MV-4-11 (cell line): ENCODE measurements around the gene NAA16.
A peak's percentile ranks its signal among the peaks of the same experiment; 100 is the strongest.
"Not testable (repeated sequence)": the region's sequence is repeated elsewhere in the genome, so short reads cannot be mapped to it uniquely, and the experiment has no call there.

Source experiments
- DNase-seq: peaks from one replicate; lab custom pipeline; 2025; lab: John Stamatoyannopoulos, UW

Gene NAA16

DNA sequence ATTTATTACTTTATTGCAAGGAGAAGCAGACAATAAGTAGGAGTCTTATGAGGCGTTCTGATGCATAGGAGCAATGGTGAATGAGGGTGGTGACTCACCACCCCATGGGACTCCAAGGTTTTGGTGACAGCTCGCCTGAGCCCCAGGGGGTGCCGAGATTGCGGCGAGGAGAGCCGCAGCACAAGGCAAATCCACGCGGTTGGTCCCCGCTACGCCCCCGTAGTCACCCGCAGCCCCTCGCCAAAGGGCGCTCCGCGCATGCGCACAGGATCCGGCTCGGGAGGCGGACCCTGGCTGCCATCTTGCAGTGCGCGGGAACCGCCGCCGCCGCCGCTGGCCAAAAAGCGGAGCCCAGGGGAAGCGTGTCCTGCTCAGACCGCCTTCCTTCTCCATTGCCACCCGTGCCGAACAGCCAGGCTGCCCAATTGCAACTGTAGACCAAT, at the start of gene NAA16:
TSS of gene NAA16 (plus strand) at position 305 of the 443 bp plus-strand sequence. CDS start 262 bp downstream, outside the sequence.
- DNase-seq = peak; percentile 83

DNA sequence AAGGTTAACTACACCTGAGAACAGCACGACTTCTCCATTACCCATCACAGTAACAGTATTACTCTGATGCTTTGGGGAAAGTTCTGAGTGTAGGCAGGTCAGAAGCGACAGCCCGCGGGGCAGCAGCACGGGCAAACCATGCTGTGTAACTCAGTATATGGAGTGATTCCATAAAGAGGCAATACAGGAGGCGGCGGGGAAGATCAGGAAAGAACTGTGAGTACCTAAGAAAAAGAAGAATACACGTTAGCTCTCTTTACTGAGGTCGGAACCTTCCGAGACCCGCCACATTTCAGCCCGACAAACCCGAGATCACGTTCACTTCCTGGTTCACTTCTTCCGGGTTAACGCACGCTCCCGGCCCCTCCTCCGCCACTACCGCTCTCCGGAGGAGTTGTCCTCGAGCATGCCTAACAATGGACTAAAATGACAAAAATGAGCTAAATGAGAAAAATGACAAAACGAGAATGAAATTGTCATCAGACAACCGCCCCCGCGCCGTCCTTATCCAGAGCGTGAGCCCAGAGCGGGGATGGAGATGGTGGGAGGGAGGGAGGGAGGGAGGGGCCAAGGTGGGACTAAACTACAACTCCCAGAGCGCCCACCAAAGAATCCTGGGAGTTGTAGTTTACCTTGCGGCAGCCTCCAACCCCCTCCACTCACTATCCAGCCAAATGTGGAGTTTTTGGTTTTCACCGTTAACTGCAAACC, 47.7 kb upstream of the NAA16 start, which contains the start of gene MTRF1:
TSS of gene MTRF1 (minus strand) at position 316 of the 711 bp plus-strand sequence. CDS start 2,669 bp downstream, outside the sequence.
- DNase-seq = peak; percentile 75

DNA sequence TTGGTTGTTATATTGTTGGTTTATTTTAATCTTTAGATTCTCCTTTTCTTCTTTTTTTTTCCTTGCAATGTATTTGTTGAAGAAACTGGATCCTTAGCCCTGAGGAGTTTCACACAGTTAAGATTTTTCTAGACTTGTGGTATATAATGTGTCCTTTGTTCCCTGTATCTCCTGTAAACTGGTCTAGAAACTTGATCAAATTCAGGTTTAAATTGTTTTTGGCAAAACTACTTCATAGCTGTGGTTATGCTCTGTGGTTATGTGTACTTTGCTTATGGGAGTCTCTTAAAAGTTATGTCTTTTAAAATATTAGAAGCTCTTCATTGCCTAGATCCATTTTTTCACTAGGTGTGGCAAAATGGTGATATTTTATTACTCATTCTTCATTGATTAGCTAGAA, 44.0 kb upstream of the NAA16 start:
- DNase-seq = no peak

DNA sequence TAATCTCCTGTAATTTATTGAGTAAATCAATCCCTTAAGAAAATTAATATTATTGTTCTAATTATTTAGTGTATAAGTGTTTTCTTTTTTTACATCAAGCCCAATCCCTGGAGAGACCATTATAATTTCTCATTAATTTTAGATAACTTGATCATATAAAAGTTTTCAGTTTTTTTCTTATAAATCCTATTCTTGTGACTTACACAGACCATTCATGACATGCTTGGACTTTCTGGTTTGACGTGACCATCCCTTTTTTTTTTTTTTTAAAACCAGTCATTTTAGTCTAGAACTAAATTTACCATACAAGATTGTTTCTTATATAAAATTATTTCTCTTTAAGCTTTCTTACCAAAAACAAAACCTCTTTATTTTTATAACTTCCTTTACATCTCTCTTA, 42.3 kb upstream of the NAA16 start:
- DNase-seq = peak; percentile 32

DNA sequence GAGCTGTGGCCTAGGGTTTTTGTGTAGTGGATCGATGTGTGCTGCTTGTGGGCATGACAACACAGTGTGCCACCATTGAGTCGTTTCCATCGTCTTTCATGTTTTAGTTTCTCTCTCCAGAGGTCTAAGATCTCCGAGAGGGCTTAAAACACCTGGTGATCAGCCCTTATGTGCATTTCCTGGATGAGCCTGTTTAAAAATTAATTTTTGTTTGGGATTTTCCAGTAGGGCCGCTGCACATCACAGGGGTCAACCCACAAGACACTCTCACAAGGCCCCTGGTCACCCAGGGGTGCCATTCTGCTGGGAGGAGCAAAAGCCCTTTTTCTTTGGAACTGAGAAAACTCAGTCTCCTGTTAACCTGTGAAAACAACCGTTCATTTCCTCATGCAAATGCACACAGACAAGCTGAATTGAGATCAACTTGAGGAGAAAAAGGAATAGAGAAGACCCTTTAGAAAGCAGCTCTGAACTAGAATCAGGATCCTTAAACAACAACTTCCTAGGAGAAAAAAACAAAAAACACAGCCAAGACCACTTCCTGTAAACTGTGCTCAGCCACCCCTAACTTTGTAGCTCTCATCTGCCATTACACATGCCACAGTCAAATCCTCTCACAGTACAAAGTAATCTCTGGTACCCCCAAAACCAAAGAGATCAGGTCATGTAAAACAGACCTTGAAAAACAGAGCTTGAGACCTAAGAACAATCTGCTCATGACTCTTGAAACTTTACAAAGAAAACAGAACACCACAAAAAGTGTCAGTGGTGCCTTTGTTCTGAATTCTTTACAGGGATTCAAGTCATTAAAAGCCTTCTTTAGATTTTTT, 39.4 kb upstream of the NAA16 start:
- DNase-seq = no peak

DNA sequence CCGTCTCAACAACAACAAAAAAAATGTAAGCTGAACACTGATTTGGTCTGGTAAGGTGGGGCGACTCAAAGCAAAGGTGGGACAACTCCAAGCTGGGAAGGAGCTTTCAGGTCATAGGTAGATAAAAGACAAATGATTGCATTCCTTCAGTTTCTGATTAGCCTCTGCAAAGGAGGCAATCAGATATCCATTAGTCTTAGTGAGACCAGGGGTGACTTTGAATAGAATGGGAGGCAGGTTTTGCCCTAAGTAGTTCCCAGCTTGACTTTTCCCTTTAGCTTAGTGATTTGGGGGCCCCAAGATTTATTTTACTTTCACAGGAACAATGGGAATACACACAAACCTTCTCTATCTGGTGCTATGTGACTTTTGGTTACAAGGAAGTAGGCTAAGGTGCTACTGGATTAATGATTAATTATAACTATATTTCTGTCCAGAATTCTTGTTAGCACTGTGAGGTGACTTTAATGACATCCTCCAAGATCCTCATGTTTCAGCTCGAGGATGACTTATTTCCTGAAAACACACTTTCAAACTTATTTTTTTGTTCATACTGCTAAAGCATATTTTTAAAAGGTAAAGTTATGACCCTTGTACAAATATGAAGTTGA, 37.1 kb upstream of the NAA16 start:
- no peak for DNase-seq

DNA sequence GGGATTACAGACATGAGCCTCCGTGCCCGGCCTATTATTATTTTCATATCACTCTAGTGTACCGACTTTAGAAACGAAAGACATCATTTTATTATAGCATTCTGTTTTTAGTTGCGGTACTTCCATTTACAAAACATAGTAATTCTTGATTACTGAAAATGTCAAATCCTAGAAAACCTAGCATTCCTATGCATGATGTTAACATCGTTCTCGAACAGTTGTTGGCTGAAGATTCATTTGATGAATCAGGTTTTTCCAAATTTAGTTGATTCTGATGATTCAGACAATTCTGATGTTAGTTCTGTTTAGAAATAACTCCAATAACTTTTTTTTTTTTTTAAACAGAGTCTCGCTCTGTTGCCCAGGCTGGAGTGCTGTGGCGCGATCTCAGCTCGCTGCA, 36.2 kb upstream of the NAA16 start:
- no peak for DNase-seq

DNA sequence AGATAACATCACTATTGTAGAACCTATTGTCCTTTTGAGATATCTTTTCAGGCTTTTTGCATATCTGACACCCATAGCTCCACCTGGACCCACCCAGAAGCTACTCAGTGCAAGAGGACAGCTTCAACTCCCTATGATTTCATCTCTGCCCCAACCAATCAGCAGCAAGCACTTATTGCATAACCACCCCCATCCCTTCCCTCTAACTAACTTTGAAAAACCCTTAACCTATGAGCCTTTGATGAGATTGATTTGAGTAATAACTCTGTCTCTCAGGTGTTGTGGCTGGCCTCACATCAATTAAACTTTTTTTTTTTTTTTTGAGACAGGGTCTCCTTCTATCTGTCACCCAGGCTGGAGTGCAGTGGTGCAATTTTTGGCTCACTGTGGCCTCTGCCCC, 34.2 kb upstream of the NAA16 start:
- no peak for DNase-seq

DNA sequence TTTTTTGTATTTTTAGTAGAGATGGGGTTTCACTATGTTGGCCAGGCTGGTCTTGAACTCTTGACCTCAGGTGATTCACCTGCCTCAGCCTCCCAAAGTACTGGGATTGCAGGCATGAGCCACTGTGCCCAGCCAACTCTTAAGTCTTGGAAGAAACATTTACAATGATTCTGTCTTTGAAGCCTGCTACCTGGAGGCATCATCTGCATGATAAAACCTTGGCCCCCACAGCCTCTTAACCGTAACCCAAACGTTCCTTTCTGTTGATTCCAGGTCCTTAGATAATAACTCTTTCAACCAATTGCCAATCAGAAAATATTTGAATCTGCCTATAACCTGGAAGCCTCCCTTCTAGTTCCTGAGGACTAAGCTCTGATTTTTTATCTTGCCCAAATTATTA, 31.9 kb upstream of the NAA16 start:
- not testable (repeated sequence) for DNase-seq

DNA sequence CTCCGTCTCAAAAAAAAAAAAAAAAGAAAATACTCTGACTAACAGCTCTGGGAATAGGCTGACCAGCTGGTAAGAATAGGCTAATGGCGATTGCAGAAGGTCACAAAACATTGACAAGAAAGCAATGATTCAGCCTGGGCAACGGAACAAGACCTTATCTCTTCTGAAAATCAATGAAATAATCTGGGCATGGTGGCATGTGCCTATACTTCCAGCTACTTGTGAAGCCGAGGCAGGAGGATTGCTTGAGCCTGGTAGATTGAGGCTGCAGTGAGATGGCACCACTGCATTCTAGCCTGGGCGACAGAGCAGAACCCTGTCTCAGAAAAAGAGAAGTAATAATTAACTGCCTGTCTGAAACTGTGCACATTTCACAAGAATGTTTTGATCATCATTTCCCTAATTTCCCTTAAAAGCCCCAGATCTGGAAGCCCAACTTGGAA, 28.9 kb upstream of the NAA16 start:
- DNase-seq = peak; percentile 87

DNA sequence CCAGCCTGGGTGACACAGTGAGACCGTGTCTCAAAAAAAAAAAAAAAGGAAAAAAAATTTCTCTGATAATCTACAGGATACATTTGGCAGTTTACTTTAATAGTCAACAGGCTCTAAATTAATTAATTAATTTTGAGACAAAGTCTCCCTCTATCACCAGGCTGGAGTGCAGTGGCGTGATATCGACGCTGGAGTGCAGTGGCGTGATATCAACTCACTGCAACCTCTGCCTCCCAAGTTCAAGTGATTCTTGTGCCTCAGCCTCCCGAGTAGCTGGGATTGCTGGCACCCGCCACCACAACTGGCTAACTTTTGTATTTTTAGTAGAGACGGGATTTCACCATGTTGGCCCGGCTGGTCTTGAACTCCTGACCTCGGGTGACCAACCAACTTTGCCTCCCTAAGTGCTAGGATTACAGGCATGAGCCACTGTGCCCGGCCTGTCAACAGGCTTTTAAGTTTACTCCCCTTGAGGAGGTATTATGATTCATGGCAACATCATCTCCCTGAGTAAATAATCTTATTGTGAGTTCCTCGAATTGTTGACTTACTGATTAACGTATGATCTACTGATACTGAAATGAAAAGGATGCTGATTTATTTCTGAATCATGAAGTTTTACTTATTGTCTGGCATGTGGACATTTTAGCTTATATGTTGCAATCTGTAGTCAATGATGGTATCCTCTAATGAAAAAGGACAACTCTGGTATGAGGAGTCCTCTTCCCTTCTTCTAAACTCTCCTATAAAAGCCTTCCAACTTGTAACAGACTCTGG, 26.4 kb upstream of the NAA16 start:
- DNase-seq = no peak

DNA sequence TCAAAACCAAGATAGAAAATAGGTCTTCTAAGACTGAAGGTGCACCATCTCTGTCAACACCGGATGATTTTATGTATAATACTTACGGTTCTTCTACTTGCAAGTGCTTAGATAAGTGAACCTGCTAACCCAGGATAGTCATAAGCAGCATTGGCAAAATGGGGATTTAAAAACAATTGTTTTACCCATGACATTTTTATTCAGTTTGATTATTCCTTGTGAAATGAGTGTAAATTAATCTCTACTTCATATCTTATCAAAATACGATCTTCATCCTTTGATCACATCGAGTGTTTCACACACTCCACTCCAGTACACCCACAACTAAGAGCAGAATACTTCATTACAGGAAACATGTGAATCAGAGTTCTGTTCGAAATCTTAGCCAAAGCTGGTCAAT, 24.7 kb upstream of the NAA16 start:
- no peak for DNase-seq

DNA sequence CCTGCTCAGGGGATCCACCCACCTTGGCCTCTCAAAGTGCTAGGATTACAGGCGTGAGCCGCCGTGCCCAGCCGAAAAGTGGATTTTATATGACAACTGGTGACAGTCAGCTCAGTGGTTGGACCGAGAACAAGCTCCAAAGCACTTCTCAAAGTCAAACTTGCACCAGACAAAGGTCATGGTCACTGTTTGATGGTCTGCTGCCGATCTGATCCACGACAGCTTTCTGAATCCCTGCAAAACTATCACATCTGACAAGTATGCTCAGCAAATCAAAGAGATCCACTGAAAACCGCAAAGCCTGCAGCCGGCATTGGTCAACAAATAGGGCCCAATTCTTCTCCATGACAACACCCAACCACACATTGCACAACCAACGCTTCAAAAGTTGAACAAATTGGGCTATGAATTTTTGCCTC, 21.6 kb upstream of the NAA16 start:
- peak; percentile 90 for DNase-seq

DNA sequence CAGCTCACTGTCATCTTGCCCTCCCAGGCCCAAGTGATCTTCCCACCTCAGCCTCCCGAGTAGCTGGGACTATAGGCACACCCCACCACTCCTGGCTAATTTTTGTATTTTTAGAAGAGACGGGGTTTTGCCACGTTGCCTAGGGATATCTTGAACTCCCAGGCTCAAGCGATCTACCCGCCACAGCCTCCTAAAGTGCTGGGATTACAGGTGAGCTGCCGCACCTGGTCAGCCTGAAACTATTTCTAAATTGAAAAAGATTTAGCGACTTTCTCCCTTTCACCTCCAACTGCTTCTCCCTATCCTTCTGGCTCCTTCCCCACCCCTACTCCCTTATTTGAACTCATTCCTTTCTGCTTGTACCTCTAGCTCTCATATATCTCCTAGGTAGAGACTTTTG, 19.8 kb upstream of the NAA16 start:
- no peak for DNase-seq

DNA sequence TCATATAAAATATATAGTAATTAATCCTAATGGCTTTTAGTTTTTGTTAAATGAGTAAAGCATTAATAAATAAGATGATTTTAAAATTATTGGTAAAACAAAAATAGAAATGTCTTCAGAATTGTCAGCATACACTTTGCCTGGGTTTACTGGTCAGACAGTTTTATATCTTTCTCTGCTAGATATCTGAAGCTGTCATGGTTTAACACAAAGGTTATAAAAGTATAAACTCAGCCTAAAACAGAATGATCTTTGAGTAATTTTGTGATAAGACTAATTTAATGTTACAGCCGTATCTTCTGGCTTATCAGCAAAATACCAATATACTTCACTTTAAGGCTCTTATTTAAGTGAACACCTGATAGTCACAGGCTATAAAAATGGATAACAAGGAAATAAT, 17.8 kb upstream of the NAA16 start:
- no peak for DNase-seq

DNA sequence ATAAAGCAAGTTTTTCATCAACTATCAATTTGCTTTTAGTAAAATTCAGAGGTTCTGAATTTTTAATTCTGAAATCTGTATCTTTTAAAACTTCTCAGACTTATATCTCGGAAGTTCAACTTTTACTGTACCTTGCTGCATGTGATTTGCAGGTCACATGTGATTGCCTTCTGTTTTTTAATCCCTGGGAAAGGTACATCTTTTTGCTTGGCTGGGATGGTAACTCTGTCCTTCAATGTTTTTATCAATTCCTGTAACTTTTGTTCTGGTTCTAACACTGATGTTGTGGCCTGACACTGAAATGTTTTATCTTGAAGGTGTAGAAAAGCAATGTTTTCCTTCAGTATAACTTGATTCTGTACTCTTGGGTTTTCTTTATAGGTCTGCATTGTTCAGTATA, 16.2 kb upstream of the NAA16 start:
- no peak for DNase-seq

DNA sequence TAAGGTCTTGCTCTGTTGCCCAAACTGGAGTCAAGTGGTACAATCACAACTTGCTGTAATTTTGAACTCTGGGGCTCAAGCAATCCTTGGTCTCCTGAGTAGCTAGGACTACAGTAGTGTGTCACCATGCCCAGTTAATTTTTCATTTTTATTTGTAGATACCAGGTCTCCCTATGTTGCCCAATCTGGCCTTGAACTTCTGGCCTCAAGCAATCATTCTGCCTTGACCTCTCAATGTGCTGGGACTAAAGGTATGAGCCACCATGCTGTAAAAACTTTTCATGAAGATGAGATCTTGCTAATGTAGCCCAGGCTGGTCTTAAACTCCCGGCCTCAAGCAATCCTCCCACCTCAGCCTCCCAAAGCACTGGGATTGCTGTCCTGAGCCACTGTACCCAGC, 15.1 kb upstream of the NAA16 start:
- no peak for DNase-seq

DNA sequence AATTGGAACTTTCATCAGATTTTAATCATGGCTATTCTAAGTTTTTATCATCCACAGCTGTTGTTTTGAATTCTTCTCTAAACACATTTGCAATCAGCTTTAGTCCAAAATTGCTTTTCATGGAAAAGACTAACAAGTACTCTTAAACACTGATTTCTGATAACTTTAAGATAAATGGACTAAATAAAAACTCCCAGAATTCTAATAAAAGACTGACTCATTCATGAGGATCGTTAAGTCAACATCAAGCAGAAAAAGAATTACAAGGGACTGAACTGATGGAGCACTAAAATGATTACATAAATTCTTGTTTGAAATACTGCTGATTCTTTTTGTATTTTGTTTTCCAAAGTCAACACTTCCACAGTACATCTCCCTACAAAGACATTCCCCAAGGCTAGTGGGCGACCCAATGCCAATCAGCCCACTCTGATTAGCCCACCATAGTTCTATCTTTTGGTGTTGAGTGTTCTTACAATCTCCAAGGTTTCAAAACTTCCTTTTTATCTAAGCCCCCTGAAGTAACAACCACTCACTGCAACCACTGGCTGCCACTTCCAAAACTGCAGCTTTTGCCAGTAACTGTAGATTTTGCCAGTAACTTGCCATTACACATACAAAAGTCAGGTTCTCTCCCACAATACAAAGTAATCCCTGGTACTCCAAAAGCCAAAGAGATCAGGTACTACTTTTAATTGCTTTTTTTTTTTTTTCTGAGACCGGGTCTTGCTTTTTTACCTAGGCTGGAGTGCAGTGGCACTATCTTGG, 14.0 kb upstream of the NAA16 start:
- no peak for DNase-seq

DNA sequence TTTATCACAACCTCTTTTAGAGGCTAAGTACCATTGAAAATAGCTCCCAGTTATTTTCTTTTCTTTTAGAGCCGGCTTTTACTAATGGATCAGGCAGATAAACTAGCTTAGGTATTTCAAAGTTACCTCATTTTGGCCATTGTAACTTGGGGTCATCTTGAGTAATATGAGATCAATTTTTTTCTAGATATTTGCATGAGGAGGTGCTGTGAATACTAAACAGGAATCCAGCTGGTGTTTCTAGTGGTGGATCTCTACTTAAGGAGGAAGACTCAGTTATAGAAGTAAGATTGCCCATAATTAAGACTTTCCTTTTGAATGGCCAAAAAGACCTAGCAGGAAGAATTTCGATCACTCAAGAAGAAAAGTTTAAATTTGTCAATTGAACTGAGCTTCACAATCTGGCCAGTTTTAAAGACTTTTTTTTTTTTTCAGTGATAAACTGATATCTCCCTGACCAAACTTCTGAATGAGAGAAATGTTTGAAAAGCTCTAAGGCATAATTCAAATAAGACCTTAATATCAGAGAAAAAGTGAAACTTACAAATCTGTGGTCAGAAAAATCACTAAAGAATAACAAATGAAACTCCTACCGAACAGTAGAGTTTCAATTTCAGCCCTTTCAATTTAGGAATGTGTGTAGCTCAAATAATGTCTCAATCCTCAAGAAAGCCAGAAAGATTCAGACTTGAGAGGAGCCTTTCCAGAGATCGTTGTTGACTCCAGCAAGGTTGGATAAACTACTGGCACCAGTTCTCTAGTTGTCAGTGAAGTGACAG, 11.6 kb upstream of the NAA16 start:
- no peak for DNase-seq

DNA sequence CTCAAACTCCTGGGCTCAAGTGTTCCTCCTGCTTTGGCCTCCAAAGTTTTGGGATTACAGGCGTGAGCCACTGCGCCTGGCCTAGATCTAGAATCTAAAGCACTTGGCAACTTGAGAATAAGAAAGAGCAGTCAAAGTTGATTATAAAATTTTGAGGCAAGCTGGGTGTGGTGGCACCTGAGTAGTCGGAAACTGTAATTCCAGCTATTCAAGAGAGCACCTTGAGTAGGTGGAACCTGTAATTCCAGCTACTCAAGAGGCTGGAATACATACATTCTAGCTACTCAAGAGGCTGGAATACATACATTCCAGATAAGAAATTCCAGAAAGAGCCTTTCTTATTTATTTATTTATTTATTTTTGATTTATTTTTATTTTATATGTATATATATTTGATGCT, 8.3 kb upstream of the NAA16 start:
- no peak for DNase-seq
